ENCODE data around the gene DRD3.

Gene DRD3

GRCh38 chr3:114144909-114145688 is 33.8 kb downstream of the DRD3 start:
- no peaks in the 10 kb centered on the region for H3K79me2 ChIP-seq
- no peak overlapping the region for H3K4me2 ChIP-seq (ENCODE audit: low read length)
- no peak overlapping the region for H2AFZ ChIP-seq
- no peaks in the 10 kb centered on the region for H3K4me1 ChIP-seq
- no peak overlapping the region for H3K9ac ChIP-seq
- H3K9me3 ChIP-seq (ENCODE audit: control insufficient read depth, low read length), result no peaks in the 10 kb centered on the region
- no peaks in the 10 kb centered on the region for H3K36me3 ChIP-seq (ENCODE audit: control insufficient read depth, insufficient read depth, low read length)
- TF ChIP-seq CTCF (IDR thresholded peaks at IDR 0.05), result no peak
- H3K4me3 ChIP-seq (ENCODE audit: low read depth, low read length), result no peak overlapping the region
- H3K27me3 ChIP-seq (ENCODE audit: control insufficient read depth, insufficient read depth, low read length), result no peaks in the 10 kb centered on the region
- no peak overlapping the region for H3K27ac ChIP-seq

- Histone ChIP-seq H3K27ac (no peak overlapping the region), H3K79me2 (no peaks in the 10 kb centered on the region), H3K4me3 (ENCODE audit: low read depth, low read length) (no peak overlapping the region), H3K27me3 (ENCODE audit: control insufficient read depth, insufficient read depth, low read length) (no peaks in the 10 kb centered on the region), H2AFZ (no peak overlapping the region), H3K4me1 (no peaks in the 10 kb centered on the region), H3K9ac (no peak overlapping the region), H3K36me3 (ENCODE audit: control insufficient read depth, insufficient read depth, low read length) (no peaks in the 10 kb centered on the region), H3K4me2 (ENCODE audit: low read length) (no peak overlapping the region), H3K9me3 (ENCODE audit: control insufficient read depth, low read length) (no peaks in the 10 kb centered on the region)
- TF ChIP-seq CTCF (IDR thresholded peaks at IDR 0.05), result no peak
Measured at GRCh38 chr3:114143817-114144216, 35.0 kb downstream of the DRD3 start.

GRCh38 chr3:114139836-114140235 is 39.0 kb downstream of the DRD3 start:
- Histone ChIP-seq H3K4me3 (ENCODE audit: low read depth, low read length) (no peak overlapping the region), H3K27me3 (ENCODE audit: control insufficient read depth, insufficient read depth, low read length) (no peaks in the 10 kb centered on the region), H3K9ac (no peak overlapping the region), H3K79me2 (no peaks in the 10 kb centered on the region), H3K9me3 (ENCODE audit: control insufficient read depth, low read length) (no peaks in the 10 kb centered on the region), H3K36me3 (ENCODE audit: control insufficient read depth, insufficient read depth, low read length) (no peaks in the 10 kb centered on the region), H3K4me1 (no peaks in the 10 kb centered on the region), H3K4me2 (ENCODE audit: low read length) (no peak overlapping the region), H2AFZ (no peak overlapping the region), H3K27ac (no peak overlapping the region)
- TF ChIP-seq CTCF (IDR thresholded peaks at IDR 0.05), result no peak

GRCh38 chr3:114133947-114134346 is 44.9 kb downstream of the DRD3 start:
- H3K4me3 ChIP-seq (ENCODE audit: low read depth, low read length), result no peak overlapping the region
- H2AFZ ChIP-seq, result no peak overlapping the region
- no peaks in the 10 kb centered on the region for H3K27me3 ChIP-seq (ENCODE audit: control insufficient read depth, insufficient read depth, low read length)
- no peak for TF ChIP-seq CTCF (IDR thresholded peaks at IDR 0.05)
- no peaks in the 10 kb centered on the region for H3K79me2 ChIP-seq
- no peak overlapping the region for H3K4me2 ChIP-seq (ENCODE audit: low read length)
- no peaks in the 10 kb centered on the region for H3K36me3 ChIP-seq (ENCODE audit: control insufficient read depth, insufficient read depth, low read length)
- no peak overlapping the region for H3K9ac ChIP-seq
- H3K4me1 ChIP-seq, result no peaks in the 10 kb centered on the region
- no peak overlapping the region for H3K27ac ChIP-seq
- H3K9me3 ChIP-seq (ENCODE audit: control insufficient read depth, low read length), result no peaks in the 10 kb centered on the region

- H2AFZ ChIP-seq, result no peak overlapping the region
- no peak overlapping the region for H3K4me2 ChIP-seq (ENCODE audit: low read length)
- TF ChIP-seq CTCF (IDR thresholded peaks at IDR 0.05), result no peak
- H3K27ac ChIP-seq, result no peak overlapping the region
- H3K79me2 ChIP-seq, result no peaks in the 10 kb centered on the region
- H3K9ac ChIP-seq, result no peak overlapping the region
- H3K36me3 ChIP-seq (ENCODE audit: control insufficient read depth, insufficient read depth, low read length), result no peaks in the 10 kb centered on the region
- H3K4me1 ChIP-seq, result no peaks in the 10 kb centered on the region
- H3K4me3 ChIP-seq (ENCODE audit: low read depth, low read length), result no peak overlapping the region
- no peaks in the 10 kb centered on the region for H3K9me3 ChIP-seq (ENCODE audit: control insufficient read depth, low read length)
- no peaks in the 10 kb centered on the region for H3K27me3 ChIP-seq (ENCODE audit: control insufficient read depth, insufficient read depth, low read length)
Measured at GRCh38 chr3:114132500-114132899, 46.4 kb downstream of the DRD3 start.
